ENCODE results near the gene DMRT1.

The DMRT1 gene

DNA sequence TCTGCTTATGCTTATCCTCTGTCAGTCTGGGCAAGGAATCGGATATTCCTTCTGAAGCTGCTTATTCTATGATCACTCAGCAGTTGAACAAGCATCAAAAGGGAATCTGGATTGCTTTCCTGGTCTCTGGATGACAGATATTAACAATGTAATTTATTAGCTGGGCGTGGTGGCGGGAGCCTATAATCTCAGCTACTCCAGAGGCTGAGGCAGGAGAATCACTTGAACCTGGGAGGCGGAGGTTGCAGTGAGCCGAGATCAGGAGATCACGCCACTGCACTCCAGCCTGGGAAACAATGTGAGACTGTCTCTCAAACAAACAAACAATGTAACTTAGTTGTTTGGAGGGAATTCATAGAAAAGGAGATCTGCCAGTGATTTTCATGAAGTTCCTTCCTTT is 45.4 kb downstream of the DMRT1 start:
- Histone ChIP-seq H3K18ac (ENCODE audit: low read length) (no peak overlapping the region), H2AFZ (ENCODE audit: insufficient read depth, low read length, poor library complexity) (no peak overlapping the region), H3K9me3 (ENCODE audit: insufficient read depth, low read depth, low read length) (no peaks in the 10 kb centered on the region), H4K12ac (ENCODE audit: low read depth, low read length) (no peak overlapping the region), H2BK5ac (ENCODE audit: low read depth, low read length, poor library complexity) (no peak overlapping the region), H3K4me1 (ENCODE audit: control insufficient read depth in 1 of 2, insufficient read depth in 2 of 2, low read length in 2 of 2) (peaks cover 7% of the 10 kb centered on the region in 2 experiments), H2BK120ac (ENCODE audit: insufficient read depth, low read length, poor library complexity) (no peak overlapping the region), H3K27ac (ENCODE audit: low read depth, low read length) (no peak overlapping the region), H3K4me3 (ENCODE audit: low read depth, low read length) (no peak overlapping the region), H3K4ac (ENCODE audit: low read depth, low read length) (no peak overlapping the region), H3K23ac (ENCODE audit: low read length) (no peak overlapping the region), H3K9ac (ENCODE audit: low read length) (no peak overlapping the region), H3K79me1 (ENCODE audit: low read length) (peaks cover 10% of the 10 kb centered on the region), H2AK5ac (ENCODE audit: low read length) (no peak overlapping the region), H2BK12ac (ENCODE audit: low read length) (no peak overlapping the region), H4K91ac (ENCODE audit: low read depth, low read length) (no peak overlapping the region), H3K4me2 (ENCODE audit: low read length) (no peak overlapping the region), H4K8ac (ENCODE audit: low read depth, low read length) (no peak overlapping the region), H3K36me3 (ENCODE audit: control insufficient read depth in 1 of 2, insufficient read depth in 2 of 2, low read length in 2 of 2) (no peaks in the 10 kb centered on the region), H3K14ac (ENCODE audit: low read length) (no peak overlapping the region), H3K27me3 (ENCODE audit: insufficient read depth, low read length) (no peaks in the 10 kb centered on the region), H3K79me2 (ENCODE audit: control insufficient read depth, insufficient read depth, low read length, poor library complexity) (no peaks in the 10 kb centered on the region)
- DNase-seq, result no peak
- no CpG with 5 or more reads among the region's 6 CpGs for WGBS (ENCODE audit: extremely low coverage, insufficient coverage, insufficient read length)

DNA sequence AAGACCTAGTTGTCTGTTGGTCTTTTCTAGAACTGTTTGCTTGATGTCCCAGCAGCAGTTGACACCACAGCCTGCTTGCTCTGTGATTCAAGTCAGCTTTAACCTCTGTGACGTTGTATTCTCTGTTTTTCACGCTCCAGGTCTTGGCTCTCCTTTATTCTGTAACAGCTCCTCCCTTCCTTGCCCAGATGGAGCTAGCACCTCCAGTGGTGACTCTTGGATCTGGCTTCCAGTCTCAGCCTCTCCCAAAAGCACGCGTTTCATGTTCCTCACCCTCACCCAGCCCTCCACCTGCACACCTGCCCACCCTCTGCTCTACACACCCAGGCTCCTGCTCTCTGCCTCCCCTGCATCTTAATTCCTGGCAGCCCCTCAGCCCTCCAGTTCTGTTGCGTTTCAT is 50.6 kb downstream of the DMRT1 start:
- no CpG with 5 or more reads among the region's 5 CpGs for WGBS (ENCODE audit: extremely low coverage, insufficient coverage, insufficient read length)
- DNase-seq, result no peak
- H3K27ac ChIP-seq (ENCODE audit: low read depth, low read length), result no peak overlapping the region
- no peaks in the 10 kb centered on the region for H3K36me3 ChIP-seq (ENCODE audit: control insufficient read depth in 1 of 2, insufficient read depth in 2 of 2, low read length in 2 of 2)
- no peak overlapping the region for H3K18ac ChIP-seq (ENCODE audit: low read length)
- H3K4me3 ChIP-seq (ENCODE audit: low read depth, low read length), result no peak overlapping the region
- no peak overlapping the region for H3K9ac ChIP-seq (ENCODE audit: low read length)
- no peak overlapping the region for H3K14ac ChIP-seq (ENCODE audit: low read length)
- H3K4me2 ChIP-seq (ENCODE audit: low read length), result no peak overlapping the region
- no peaks in the 10 kb centered on the region for H3K27me3 ChIP-seq (ENCODE audit: insufficient read depth, low read length)
- no peak overlapping the region for H2AK5ac ChIP-seq (ENCODE audit: low read length)
- no peaks in the 10 kb centered on the region for H3K79me1 ChIP-seq (ENCODE audit: low read length)
- H4K8ac ChIP-seq (ENCODE audit: low read depth, low read length), result no peak overlapping the region
- H3K4ac ChIP-seq (ENCODE audit: low read depth, low read length), result no peak overlapping the region
- H2BK12ac ChIP-seq (ENCODE audit: low read length), result no peak overlapping the region
- no peaks in the 10 kb centered on the region for H3K79me2 ChIP-seq (ENCODE audit: control insufficient read depth, insufficient read depth, low read length, poor library complexity)
- peaks cover 2 to 3% of the 10 kb centered on the region in 2 experiments for H3K4me1 ChIP-seq (ENCODE audit: control insufficient read depth in 1 of 2, insufficient read depth in 2 of 2, low read length in 2 of 2)
- no peak overlapping the region for H4K12ac ChIP-seq (ENCODE audit: low read depth, low read length)
- H3K9me3 ChIP-seq (ENCODE audit: insufficient read depth, low read depth, low read length), result no peaks in the 10 kb centered on the region
- H3K23ac ChIP-seq (ENCODE audit: low read length), result no peak overlapping the region
- H2AFZ ChIP-seq (ENCODE audit: insufficient read depth, low read length, poor library complexity), result no peak overlapping the region
- H2BK120ac ChIP-seq (ENCODE audit: insufficient read depth, low read length, poor library complexity), result no peak overlapping the region
- no peak overlapping the region for H2BK5ac ChIP-seq (ENCODE audit: low read depth, low read length, poor library complexity)
- H4K91ac ChIP-seq (ENCODE audit: low read depth, low read length), result no peak overlapping the region

- Histone ChIP-seq H3K9ac (ENCODE audit: low read length) (no peak overlapping the region), H4K8ac (ENCODE audit: low read depth, low read length) (no peak overlapping the region), H3K79me1 (ENCODE audit: low read length) (no peaks in the 10 kb centered on the region), H3K18ac (ENCODE audit: low read length) (no peak overlapping the region), H3K4me1 (ENCODE audit: control insufficient read depth in 1 of 2, insufficient read depth in 2 of 2, low read length in 2 of 2) (peaks cover 2 to 3% of the 10 kb centered on the region in 2 experiments), H3K14ac (ENCODE audit: low read length) (no peak overlapping the region), H3K79me2 (ENCODE audit: control insufficient read depth, insufficient read depth, low read length, poor library complexity) (no peaks in the 10 kb centered on the region), H2BK120ac (ENCODE audit: insufficient read depth, low read length, poor library complexity) (no peak overlapping the region), H4K91ac (ENCODE audit: low read depth, low read length) (no peak overlapping the region), H3K9me3 (ENCODE audit: insufficient read depth, low read depth, low read length) (no peaks in the 10 kb centered on the region), H2AFZ (ENCODE audit: insufficient read depth, low read length, poor library complexity) (no peak overlapping the region), H3K4me2 (ENCODE audit: low read length) (no peak overlapping the region), H4K12ac (ENCODE audit: low read depth, low read length) (no peak overlapping the region), H3K27ac (ENCODE audit: low read depth, low read length) (no peak overlapping the region), H2AK5ac (ENCODE audit: low read length) (no peak overlapping the region), H2BK12ac (ENCODE audit: low read length) (no peak overlapping the region), H3K4me3 (ENCODE audit: low read depth, low read length) (no peak overlapping the region), H3K36me3 (ENCODE audit: control insufficient read depth in 1 of 2, insufficient read depth in 2 of 2, low read length in 2 of 2) (no peaks in the 10 kb centered on the region), H3K4ac (ENCODE audit: low read depth, low read length) (no peak overlapping the region), H2BK5ac (ENCODE audit: low read depth, low read length, poor library complexity) (no peak overlapping the region), H3K27me3 (ENCODE audit: insufficient read depth, low read length) (no peaks in the 10 kb centered on the region), H3K23ac (ENCODE audit: low read length) (no peak overlapping the region)
- no peak for DNase-seq
- no CpG with 5 or more reads among the region's 5 CpGs for WGBS (ENCODE audit: extremely low coverage, insufficient coverage, insufficient read length)
These were observed 51.6 kb downstream of the DMRT1 start for GRCh38 chr9:893115-893514.

GRCh38 chr9:893843-894420 is 52.4 kb downstream of the DMRT1 start:
- Histone ChIP-seq H3K27ac (ENCODE audit: low read depth, low read length) (no peak overlapping the region), H2AK5ac (ENCODE audit: low read length) (no peak overlapping the region), H3K79me2 (ENCODE audit: control insufficient read depth, insufficient read depth, low read length, poor library complexity) (no peaks in the 10 kb centered on the region), H3K4ac (ENCODE audit: low read depth, low read length) (no peak overlapping the region), H3K4me3 (ENCODE audit: low read depth, low read length) (peak overlapping the region; percentile 22), H3K14ac (ENCODE audit: low read length) (no peak overlapping the region), H3K27me3 (ENCODE audit: insufficient read depth, low read length) (no peaks in the 10 kb centered on the region), H3K23ac (ENCODE audit: low read length) (no peak overlapping the region), H3K79me1 (ENCODE audit: low read length) (no peaks in the 10 kb centered on the region), H4K91ac (ENCODE audit: low read depth, low read length) (no peak overlapping the region), H4K12ac (ENCODE audit: low read depth, low read length) (no peak overlapping the region), H2BK12ac (ENCODE audit: low read length) (no peak overlapping the region), H2BK5ac (ENCODE audit: low read depth, low read length, poor library complexity) (no peak overlapping the region), H2AFZ (ENCODE audit: insufficient read depth, low read length, poor library complexity) (no peak overlapping the region), H4K8ac (ENCODE audit: low read depth, low read length) (no peak overlapping the region), H3K4me2 (ENCODE audit: low read length) (peak overlapping the region; percentile 22), H2BK120ac (ENCODE audit: insufficient read depth, low read length, poor library complexity) (no peak overlapping the region), H3K4me1 (ENCODE audit: control insufficient read depth in 1 of 2, insufficient read depth in 2 of 2, low read length in 2 of 2) (peaks cover 2 to 5% of the 10 kb centered on the region in 2 experiments), H3K9ac (ENCODE audit: low read length) (no peak overlapping the region), H3K36me3 (ENCODE audit: control insufficient read depth in 1 of 2, insufficient read depth in 2 of 2, low read length in 2 of 2) (no peaks in the 10 kb centered on the region), H3K9me3 (ENCODE audit: insufficient read depth, low read depth, low read length) (no peaks in the 10 kb centered on the region), H3K18ac (ENCODE audit: low read length) (no peak overlapping the region)
- peak; percentile 62 to 80 for DNase-seq
- no CpG with 5 or more reads among the region's 9 CpGs for WGBS (ENCODE audit: extremely low coverage, insufficient coverage, insufficient read length)

Data from trophoblast cell (in vitro differentiated cells and primary cell).